Amygdala (tissue), 56 donors: Measurements from ENCODE around the gene SLC19A1.

ENCODE experiments used
- DNase-seq, 56 donors: peaks; one replicate each; lab custom pipeline; 2025; lab: John Stamatoyannopoulos, UW

The SLC19A1 gene

GRCh38 chr21:45546636-45547544, 4.7 kb upstream of the SLC19A1 start:
- no peak for DNase-seq

DNA sequence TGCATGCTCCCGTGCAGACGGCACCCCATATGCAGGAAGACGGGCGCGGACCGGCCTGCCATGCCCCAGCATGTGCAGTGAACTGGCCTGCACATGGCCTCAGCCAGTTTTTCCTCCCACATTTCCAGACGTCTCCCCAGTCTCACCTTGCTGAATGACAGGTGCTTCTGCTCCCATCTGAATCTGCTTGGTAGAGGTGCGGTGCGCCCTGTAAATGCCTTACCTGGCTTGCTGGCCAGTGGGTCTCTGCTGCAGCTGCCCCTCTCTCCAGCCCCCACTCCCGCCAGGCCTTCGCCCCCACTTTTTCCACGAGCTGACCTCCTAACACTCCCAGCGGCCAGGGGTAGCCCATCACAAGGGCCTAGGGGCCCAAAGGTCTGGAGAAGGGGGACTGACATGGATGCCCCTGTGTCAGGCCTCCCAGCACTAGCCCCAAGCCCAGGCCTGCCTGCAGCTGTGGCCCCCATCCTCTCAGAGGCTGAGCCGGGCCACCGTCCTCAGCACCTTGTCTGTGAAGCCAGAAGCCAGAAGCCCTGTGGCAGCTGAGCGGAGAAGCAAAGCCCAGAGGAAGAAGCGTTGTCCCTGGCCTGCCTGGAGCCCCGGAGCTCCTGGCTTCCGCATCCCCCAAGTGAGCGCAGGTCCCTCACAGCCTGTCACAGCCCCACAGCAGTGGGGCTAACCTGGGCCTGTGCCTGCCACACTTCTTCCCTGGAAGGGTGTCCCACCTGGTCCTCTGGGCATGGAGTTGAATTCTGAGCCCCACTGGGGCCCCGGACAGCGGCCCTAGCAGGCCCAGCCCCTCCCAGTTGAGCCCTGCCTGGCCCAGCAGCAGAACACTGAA, 3.7 kb upstream of the SLC19A1 start:
- no peak for DNase-seq

- no peak for DNase-seq
Measured at GRCh38 chr21:45545236-45545570, 3.0 kb upstream of the SLC19A1 start.

DNA sequence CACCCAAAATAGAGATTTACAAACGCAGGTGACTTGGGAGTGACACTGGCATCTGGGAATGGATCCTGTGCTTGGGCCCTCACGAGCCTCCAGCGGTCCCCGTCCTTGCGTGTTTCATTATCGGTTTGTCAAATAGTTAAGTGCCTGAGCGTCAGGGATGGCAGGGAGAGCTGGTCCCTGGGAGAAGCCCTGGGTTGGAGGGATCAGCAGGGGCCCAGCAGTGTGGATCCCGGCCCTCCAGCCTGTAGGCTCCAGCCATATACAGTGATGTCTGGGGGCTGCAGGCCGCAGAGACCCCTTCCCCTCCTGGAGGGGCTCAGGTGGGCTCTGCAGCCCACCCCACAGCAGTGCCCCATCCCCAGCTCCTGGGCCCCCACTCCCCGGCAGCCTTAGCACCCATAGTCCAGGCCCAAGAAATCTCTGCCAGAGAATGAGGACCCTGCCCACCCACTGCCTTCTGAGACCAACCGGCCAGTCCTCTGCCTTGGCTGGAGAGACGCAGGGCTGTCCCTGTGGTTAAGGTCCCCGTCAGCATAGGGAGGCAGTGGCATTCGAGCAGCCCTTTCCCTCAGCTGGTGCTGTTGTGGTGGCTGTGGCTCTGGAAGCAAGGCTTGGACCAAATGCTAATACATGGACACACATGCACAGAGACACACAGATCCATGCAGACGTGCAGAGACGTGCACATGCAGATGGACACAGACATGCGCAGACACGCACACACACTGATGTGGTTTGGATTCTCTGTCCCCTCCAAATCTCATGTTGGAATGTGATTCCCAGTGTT, 2.4 kb upstream of the SLC19A1 start:
- DNase-seq, result no peak

DNA sequence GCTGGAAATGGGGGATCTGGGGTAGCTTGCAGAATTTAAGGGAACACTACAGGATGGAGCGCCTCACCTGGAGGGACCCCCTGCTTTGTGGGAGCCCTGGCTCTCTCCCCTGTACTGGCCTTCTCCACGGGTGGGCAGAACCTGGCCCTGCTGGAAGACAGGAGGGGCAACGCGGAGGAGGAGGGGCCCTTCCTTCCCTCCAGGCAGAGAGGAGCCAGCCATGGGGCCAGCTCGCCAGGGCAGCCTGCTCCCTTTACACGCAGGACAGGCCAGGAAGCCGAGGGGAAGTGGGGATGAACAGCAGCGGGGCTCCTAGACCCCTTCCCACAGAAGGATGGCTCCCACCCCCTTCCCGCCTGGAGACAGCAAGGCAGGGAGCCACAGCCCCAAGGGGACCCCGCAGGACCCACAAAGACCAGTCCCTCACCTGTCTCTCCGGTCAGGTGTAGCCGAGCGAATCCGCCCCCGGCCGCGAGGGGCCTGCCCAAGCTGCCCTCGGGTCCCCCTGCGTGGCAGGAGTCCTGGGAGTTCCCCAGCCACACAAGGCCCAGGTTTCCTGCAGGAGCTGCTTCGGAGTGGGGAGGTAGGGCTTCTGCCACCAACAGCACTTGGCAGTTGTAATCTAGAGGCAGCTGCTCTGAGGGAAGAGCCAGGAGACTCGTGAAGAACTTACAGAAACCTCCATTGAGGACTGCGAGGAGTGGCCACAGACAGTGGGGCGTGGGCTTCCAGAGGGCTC, 1.6 kb upstream of the SLC19A1 start:
- DNase-seq, result no peak

DNA sequence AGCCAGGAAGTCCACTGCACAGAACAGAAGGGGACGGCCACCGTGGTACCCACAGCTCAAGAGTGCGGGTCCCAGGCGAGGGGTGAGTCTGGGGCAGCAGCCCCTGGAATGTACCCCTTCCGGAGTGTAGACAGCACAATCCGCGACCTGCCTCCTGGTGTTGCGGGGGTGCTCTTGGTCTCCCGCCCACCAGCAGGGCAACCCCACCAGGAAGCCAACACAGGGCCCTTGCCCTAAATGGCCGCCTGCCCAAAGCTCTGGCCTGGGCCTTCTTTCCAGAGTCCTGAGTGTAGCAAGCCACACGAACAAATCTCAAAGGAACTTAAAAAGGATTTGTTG, 1.1 kb upstream of the SLC19A1 start:
- DNase-seq, result peak in 6 of 56 donors; percentile 32 to 62 (median 44)

DNA sequence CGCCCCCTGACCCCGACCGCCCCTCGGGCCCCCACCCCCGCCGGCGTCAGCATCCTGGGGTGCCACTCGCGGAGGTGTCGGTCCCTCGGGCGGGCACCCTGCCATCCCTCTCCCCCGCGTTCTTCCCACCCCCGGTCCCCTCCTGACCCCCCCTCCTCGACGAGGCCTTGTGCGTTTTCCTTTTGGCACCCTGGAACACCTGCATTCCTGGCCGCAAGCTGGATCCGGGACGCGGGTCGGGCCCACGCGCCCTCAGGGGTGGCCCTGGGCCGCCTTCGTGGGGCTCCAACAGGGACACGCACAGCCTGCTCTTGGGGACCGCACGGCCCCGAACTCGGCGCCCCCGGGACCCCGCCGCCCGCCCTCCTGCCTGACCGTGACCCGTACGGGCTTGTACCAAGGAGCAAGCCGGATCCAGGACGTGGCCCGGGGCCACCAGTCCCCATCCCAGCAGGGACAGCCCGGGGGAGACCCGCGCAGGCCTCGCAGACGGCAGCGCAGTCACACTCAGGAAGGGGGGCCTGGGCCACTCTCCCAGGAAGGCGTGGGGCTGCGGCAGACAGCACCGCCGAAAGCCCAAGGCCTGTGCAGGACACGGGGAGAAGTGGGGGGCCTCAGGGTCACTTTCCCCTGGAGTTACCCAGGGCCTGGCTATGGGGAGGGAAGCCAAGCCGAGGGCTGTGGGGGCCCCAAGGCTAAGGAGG, 579 bp upstream of the SLC19A1 start:
- peak in 1 of 56 donors; percentile 85 for DNase-seq

DNA sequence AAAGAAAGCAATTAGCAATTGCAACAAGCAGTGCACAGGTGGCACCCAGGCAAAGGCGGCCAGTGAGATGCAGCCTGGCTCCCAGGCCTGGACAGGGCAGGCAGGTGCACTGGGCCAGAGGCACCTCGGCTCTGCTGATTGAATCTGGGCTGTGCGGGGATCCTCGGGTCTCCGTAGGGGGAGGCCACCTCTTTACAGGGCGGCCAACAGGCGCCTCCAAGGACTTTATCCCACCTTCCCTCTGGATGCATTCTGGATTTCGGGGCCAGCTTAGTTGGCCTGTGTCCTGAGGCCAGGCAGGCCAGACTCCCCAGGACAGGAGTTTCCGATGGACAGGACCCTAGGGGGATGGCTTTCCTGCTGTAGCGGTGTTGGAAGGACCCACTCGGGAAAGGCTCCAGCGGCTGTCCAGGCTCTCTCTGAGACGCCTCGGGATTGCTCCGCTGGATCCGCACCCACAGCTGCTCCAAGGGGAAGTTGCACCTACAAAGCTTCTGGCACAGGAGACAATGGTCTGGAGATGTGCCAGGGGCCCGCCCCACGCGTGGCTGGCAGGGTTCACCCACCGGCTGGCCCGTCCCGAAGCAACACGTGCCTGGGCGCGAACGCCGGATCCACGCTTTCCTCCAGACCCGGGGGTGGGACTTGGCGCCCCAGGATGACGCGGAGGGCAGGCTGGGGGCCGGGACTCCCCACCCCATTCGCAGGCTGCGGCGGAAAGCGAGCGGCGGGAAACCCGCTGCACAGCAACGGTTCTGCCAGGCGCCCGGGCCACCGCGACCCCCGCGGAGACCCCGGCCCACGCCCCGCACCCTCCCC, 810 bp downstream of the SLC19A1 start:
- DNase-seq, result peak in 24 of 56 donors; percentile 27 to 90 (median 58)

DNA sequence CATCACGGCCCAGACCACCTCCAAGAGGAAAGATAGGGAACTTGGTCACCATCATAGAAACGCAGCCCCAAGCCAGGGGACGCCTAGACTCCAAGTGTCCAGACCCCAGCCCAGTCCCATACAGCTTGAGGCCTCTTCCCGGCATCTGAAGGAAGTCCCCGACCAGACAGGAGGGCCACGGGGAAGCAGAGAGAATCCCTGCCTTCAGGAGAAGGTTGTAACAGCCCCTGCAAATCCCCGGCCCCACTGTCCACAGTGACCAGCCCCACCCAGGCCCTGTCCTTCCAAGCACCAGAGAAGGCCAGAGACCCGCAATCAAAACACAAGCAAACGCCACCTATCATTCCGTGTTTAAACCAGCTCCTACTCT, 1.7 kb downstream of the SLC19A1 start:
- no peak for DNase-seq

DNA sequence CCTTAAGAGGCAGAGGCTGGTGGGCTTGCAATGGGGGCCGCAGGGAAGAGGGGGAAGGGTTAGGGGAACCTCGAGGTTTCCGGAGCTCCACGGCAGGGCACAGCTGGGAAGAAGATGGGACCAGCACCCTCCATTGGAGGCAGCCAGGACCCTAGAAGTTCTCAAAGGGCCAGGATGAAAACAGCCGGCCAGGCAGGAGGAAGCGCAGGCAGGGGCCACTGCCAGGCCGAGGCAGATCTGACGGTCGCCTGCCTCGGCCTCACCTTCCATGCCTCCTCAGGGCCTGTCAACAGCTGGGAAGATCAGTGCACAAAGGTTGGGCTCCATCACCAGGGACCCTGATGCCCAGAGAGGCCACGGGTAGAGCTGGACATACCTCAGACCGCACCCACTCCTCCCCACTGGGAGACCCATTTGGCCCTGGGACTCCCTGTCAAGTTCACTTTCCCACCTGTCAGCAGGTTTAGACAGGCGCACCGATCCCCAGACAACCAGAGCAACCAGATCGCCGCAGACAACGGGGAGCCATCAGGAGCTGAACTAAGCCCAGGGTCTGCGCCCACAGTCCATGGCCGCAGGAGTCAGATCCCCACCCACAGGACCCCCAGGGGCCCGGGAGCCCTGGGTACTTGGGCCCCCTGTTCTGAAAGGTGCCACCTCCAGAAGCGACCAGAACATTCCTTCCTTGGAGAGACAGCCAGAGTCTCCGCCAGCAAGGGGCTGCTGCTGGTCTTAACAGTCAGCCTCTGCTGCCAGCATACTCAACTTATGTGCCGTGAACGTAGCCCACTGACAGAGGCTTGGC, 2.2 kb downstream of the SLC19A1 start:
- DNase-seq, result no peak

DNA sequence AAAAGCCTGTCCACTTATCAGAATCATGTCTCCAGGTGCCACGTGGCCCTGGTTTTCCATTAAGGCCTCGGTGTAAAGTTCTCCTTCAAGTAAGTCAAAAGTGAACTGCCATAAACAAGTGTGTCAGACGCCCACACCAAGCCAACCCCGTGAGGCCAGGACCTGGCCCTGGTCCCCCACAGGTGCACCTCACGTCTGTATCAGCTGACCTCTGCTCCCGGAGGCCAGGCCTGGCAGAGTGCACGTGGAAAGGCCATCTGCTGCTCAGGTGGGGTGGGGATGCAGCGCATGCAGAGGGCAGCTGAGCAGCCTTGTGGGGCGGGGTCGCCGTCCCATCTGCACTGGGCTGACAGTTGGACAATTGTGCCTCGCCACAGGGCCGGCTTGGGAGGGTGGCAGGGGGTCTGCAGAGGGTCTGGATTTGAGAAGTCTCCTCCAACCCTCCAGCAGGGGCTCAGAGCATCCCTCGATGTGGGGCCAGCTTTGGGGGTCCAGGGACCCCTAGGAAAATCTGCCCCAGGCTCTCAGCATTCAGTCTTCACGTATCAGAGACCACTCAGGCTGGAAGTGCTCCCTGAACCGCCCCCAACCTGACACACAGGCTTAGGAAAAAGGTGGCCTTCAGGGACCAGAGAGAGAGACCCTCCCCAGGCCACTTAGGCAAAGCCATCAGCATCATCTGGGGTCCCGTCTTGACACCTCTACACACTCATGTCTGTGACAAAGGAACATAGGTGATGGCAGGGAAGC, 3.0 kb downstream of the SLC19A1 start:
- DNase-seq, result no peak

- DNase-seq, result no peak
Measured at GRCh38 chr21:45538381-45539045, 3.7 kb downstream of the SLC19A1 start.

DNA sequence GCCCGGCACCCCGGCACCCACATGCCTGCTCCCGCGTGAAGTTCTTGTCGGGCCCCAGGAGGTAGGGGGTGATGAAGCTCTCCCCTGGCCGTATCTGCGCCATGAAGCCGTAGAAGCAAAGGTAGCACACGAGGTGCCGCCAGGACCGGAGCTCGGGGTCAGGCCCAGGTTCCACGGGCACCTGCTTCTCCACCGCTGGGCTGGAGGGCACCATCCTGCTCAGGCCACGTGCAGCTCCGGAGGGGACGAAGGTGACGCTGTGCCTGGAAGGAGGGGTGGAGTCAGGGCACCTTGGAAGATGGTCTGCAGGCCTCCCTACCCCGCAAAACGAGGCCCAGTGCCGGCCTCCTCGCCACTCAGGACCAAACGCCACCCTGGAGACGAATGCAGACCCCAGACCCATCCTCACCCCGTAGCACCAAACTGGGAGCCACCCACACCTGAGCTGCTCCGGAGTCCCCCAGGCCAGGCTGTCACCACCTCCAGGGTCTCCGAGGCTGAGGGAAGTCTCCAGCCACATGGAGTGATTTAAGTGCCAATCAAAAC, 4.4 kb downstream of the SLC19A1 start:
- DNase-seq, result no peak

DNA sequence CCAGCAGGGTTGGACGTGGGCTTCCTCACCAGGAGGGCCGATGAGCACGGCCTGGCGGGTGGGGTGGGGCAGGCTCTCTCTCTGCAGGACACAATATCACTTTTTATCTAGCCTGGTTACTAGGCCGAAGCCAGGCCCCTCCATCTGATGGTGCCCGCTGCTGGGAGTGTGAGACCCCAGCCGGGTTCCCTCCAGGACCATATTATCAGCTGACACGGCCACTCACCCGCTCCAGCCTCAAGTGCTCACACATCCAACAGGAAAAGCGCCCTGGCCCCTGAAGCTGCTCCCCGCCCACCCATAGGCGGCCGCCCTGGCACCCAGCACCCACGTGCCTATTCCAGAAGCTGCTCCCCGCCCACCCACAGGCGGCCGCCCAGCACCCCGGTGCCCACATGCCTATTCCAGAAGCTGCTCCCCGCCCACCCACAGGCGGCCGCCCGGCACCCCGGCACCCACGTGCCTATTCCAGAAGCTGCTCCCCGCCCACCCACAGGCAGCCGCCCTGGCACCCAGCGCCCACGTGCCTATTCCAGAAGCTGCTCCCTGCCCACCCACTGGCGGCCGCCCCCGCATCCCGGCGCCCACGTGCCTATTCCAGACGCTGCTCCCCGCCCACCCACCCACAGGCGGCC, 5.0 kb downstream of the SLC19A1 start:
- peak in 4 of 56 donors; percentile 27 to 56 (median 40) for DNase-seq

GRCh38 chr21:45536301-45537081, 5.7 kb downstream of the SLC19A1 start:
- no peak for DNase-seq
